Measurements from ENCODE around the gene SOCS1.

Gene SOCS1

DNA sequence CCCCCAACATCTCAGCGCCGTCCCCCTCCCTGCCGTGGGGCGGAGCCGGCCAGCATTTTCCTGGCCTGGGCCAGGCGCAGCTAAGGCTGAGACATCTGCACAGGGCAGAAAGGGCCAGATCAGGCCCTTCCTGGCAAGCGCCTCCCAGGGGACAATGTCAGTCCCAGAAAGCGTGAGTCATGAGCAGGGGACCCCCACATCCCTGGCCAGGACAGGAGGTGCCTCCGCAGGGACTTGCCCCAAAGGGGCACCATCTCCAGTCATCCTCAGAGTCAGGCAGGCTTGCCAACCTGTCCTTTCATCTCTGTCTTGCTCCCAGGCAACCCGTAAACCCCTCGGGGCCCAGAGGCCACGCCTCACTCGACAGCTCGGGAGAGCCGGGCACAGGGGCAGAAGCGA is 43.2 kb downstream of the SOCS1 start:
- no peak overlapping the region for H3K27ac ChIP-seq (ENCODE audit: low read depth, low read length)
- H3K27me3 ChIP-seq (ENCODE audit: control insufficient read depth in 5 of 5, insufficient read depth in 4 of 5, low read length in 5 of 5) = peaks cover 0 to 30% (median 14%) of the 10 kb centered on the region in 5 donors
- H3K9me3 ChIP-seq (ENCODE audit: control insufficient read depth in 5 of 5, low read length in 5 of 5) = peaks cover 8 to 20% (median 12%) of the 10 kb centered on the region in 5 donors

GRCh38 chr16:11211977-11212797 is 43.8 kb downstream of the SOCS1 start:
- no peak overlapping the region for H3K9ac ChIP-seq (ENCODE audit: low read length in 5 of 5)
- H3K9me3 ChIP-seq (ENCODE audit: control insufficient read depth in 5 of 5, low read length in 5 of 5) = peaks cover 6 to 22% (median 18%) of the 10 kb centered on the region in 5 donors
- no peaks in the 10 kb centered on the region for H3K36me3 ChIP-seq (ENCODE audit: control insufficient read depth in 5 of 5, insufficient read depth in 5 of 5, low read length in 5 of 5)
- H3K27ac ChIP-seq (ENCODE audit: low read depth, low read length) = no peak overlapping the region
- peaks cover 0 to 30% (median 14%) of the 10 kb centered on the region in 5 donors for H3K27me3 ChIP-seq (ENCODE audit: control insufficient read depth in 5 of 5, insufficient read depth in 4 of 5, low read length in 5 of 5)
- no peak overlapping the region for H3K4me3 ChIP-seq (ENCODE audit: low read depth in 1 of 5, low read length in 5 of 5)
- H3K4me1 ChIP-seq (ENCODE audit: control insufficient read depth in 5 of 5, insufficient read depth in 5 of 5, low read length in 5 of 5) = peaks cover 0 to 17% (median 5%) of the 10 kb centered on the region in 5 donors

More for the DNA sequence above, 43.2 kb downstream of the SOCS1 start:
- Histone ChIP-seq H3K4me3 (ENCODE audit: low read depth in 1 of 5, low read length in 5 of 5) (no peak overlapping the region), H3K4me1 (ENCODE audit: control insufficient read depth in 5 of 5, insufficient read depth in 5 of 5, low read length in 5 of 5) (peaks cover 0 to 17% (median 5%) of the 10 kb centered on the region in 5 donors), H3K36me3 (ENCODE audit: control insufficient read depth in 5 of 5, insufficient read depth in 5 of 5, low read length in 5 of 5) (no peaks in the 10 kb centered on the region), H3K9ac (ENCODE audit: low read length in 5 of 5) (no peak overlapping the region)

GRCh38 chr16:11211061-11211976 is 44.7 kb downstream of the SOCS1 start:
- Histone ChIP-seq H3K4me3 (ENCODE audit: low read depth in 1 of 5, low read length in 5 of 5) (no peak overlapping the region), H3K27ac (ENCODE audit: low read depth, low read length) (no peak overlapping the region), H3K27me3 (ENCODE audit: control insufficient read depth in 5 of 5, insufficient read depth in 4 of 5, low read length in 5 of 5) (peaks cover 0 to 30% (median 14%) of the 10 kb centered on the region in 5 donors), H3K4me1 (ENCODE audit: control insufficient read depth in 5 of 5, insufficient read depth in 5 of 5, low read length in 5 of 5) (peaks cover under 1 to 21% (median 9%) of the 10 kb centered on the region in 5 donors), H3K36me3 (ENCODE audit: control insufficient read depth in 5 of 5, insufficient read depth in 5 of 5, low read length in 5 of 5) (no peaks in the 10 kb centered on the region), H3K9me3 (ENCODE audit: control insufficient read depth in 5 of 5, low read length in 5 of 5) (peaks cover 4 to 17% (median 14%) of the 10 kb centered on the region in 5 donors), H3K9ac (ENCODE audit: low read length in 5 of 5) (no peak overlapping the region)

GRCh38 chr16:11210260-11210659 is 45.7 kb downstream of the SOCS1 start:
- no peaks in the 10 kb centered on the region for H3K36me3 ChIP-seq (ENCODE audit: control insufficient read depth in 5 of 5, insufficient read depth in 5 of 5, low read length in 5 of 5)
- no peak overlapping the region for H3K9ac ChIP-seq (ENCODE audit: low read length in 5 of 5)
- no peak overlapping the region for H3K4me3 ChIP-seq (ENCODE audit: low read depth in 1 of 5, low read length in 5 of 5)
- H3K4me1 ChIP-seq (ENCODE audit: control insufficient read depth in 5 of 5, insufficient read depth in 5 of 5, low read length in 5 of 5) = peaks cover 2 to 31% (median 19%) of the 10 kb centered on the region in 5 donors
- peaks cover 0 to 8% (median 6%) of the 10 kb centered on the region in 5 donors for H3K9me3 ChIP-seq (ENCODE audit: control insufficient read depth in 5 of 5, low read length in 5 of 5)
- H3K27me3 ChIP-seq (ENCODE audit: control insufficient read depth in 5 of 5, insufficient read depth in 4 of 5, low read length in 5 of 5) = peaks cover 0 to 35% (median 16%) of the 10 kb centered on the region in 5 donors
- no peak overlapping the region for H3K27ac ChIP-seq (ENCODE audit: low read depth, low read length)

- Histone ChIP-seq H3K36me3 (ENCODE audit: control insufficient read depth in 5 of 5, insufficient read depth in 5 of 5, low read length in 5 of 5) (no peaks in the 10 kb centered on the region), H3K9me3 (ENCODE audit: control insufficient read depth in 5 of 5, low read length in 5 of 5) (peaks cover 0 to 8% (median 6%) of the 10 kb centered on the region in 5 donors), H3K27me3 (ENCODE audit: control insufficient read depth in 5 of 5, insufficient read depth in 4 of 5, low read length in 5 of 5) (peaks cover 0 to 37% (median 20%) of the 10 kb centered on the region in 5 donors), H3K4me3 (ENCODE audit: low read depth in 1 of 5, low read length in 5 of 5) (no peak overlapping the region), H3K27ac (ENCODE audit: low read depth, low read length) (no peak overlapping the region), H3K4me1 (ENCODE audit: control insufficient read depth in 5 of 5, insufficient read depth in 5 of 5, low read length in 5 of 5) (peaks cover 2 to 34% (median 21%) of the 10 kb centered on the region in 5 donors), H3K9ac (ENCODE audit: low read length in 5 of 5) (no peak overlapping the region)
Observed at GRCh38 chr16:11208916-11209665, 46.9 kb downstream of the SOCS1 start.

- Histone ChIP-seq H3K27ac (ENCODE audit: low read depth, low read length) (no peak overlapping the region), H3K36me3 (ENCODE audit: control insufficient read depth in 5 of 5, insufficient read depth in 5 of 5, low read length in 5 of 5) (no peaks in the 10 kb centered on the region), H3K4me3 (ENCODE audit: low read depth in 1 of 5, low read length in 5 of 5) (no peak overlapping the region), H3K9me3 (ENCODE audit: control insufficient read depth in 5 of 5, low read length in 5 of 5) (peaks cover 0 to 8% (median 6%) of the 10 kb centered on the region in 5 donors), H3K4me1 (ENCODE audit: control insufficient read depth in 5 of 5, insufficient read depth in 5 of 5, low read length in 5 of 5) (peaks cover 2 to 27% (median 18%) of the 10 kb centered on the region in 5 donors), H3K9ac (ENCODE audit: low read length in 5 of 5) (no peak overlapping the region), H3K27me3 (ENCODE audit: control insufficient read depth in 5 of 5, insufficient read depth in 4 of 5, low read length in 5 of 5) (peaks cover 0 to 37% (median 16%) of the 10 kb centered on the region in 5 donors)
Observed at GRCh38 chr16:11207646-11208045, 48.4 kb downstream of the SOCS1 start.

- H3K9ac ChIP-seq (ENCODE audit: low read length in 5 of 5) = no peak overlapping the region
- H3K4me1 ChIP-seq (ENCODE audit: control insufficient read depth in 5 of 5, insufficient read depth in 5 of 5, low read length in 5 of 5) = peaks cover 2 to 17% (median 8%) of the 10 kb centered on the region in 5 donors
- H3K27ac ChIP-seq (ENCODE audit: low read depth, low read length) = no peak overlapping the region
- no peak overlapping the region for H3K4me3 ChIP-seq (ENCODE audit: low read depth in 1 of 5, low read length in 5 of 5)
- H3K36me3 ChIP-seq (ENCODE audit: control insufficient read depth in 5 of 5, insufficient read depth in 5 of 5, low read length in 5 of 5) = no peaks in the 10 kb centered on the region
- H3K9me3 ChIP-seq (ENCODE audit: control insufficient read depth in 5 of 5, low read length in 5 of 5) = peaks cover 0 to 8% (median 6%) of the 10 kb centered on the region in 5 donors
- peaks cover 0 to 26% (median 9%) of the 10 kb centered on the region in 5 donors for H3K27me3 ChIP-seq (ENCODE audit: control insufficient read depth in 5 of 5, insufficient read depth in 4 of 5, low read length in 5 of 5)
Observed at GRCh38 chr16:11205754-11206581, 50.0 kb downstream of the SOCS1 start.

DNA sequence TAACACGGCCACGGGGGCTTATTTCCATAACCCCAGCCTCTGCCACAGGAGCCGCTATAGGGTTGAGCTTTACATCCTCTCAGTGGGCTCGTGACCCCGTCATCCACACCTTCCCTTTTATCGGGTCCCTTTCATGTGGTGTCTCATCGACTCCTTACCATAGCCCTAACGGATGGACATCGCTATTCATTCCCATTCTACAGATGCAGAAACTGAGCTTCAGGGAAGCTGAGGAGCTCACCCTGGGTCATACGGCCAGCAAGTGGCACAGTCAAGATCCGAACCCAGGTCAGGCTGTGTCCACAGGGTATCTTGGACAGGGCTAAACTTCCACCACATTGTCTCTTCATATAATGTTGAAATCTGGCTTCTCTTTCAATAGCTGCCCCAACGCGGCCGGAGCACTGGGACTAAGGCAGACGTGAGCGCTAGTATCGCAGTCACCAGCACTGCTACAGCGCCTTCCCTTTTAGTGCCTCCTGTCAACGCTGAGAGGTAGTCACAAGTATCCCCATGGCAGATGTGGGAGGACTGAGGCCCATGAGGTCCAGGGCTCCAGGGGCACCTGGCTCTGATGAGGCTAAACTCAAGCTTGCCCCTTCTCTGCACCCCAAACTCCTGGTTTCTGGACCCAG is 50.8 kb downstream of the SOCS1 start:
- H3K4me1 ChIP-seq (ENCODE audit: control insufficient read depth in 5 of 5, insufficient read depth in 5 of 5, low read length in 5 of 5) = peaks cover 3 to 17% (median 8%) of the 10 kb centered on the region in 5 donors
- no peak overlapping the region for H3K9ac ChIP-seq (ENCODE audit: low read length in 5 of 5)
- H3K36me3 ChIP-seq (ENCODE audit: control insufficient read depth in 5 of 5, insufficient read depth in 5 of 5, low read length in 5 of 5) = no peaks in the 10 kb centered on the region
- no peak overlapping the region for H3K4me3 ChIP-seq (ENCODE audit: low read depth in 1 of 5, low read length in 5 of 5)
- H3K27me3 ChIP-seq (ENCODE audit: control insufficient read depth in 5 of 5, insufficient read depth in 4 of 5, low read length in 5 of 5) = peaks cover 0 to 26% (median 7%) of the 10 kb centered on the region in 5 donors
- peaks cover 0 to 8% (median 6%) of the 10 kb centered on the region in 5 donors for H3K9me3 ChIP-seq (ENCODE audit: control insufficient read depth in 5 of 5, low read length in 5 of 5)
- no peak overlapping the region for H3K27ac ChIP-seq (ENCODE audit: low read depth, low read length)

Data from subcutaneous abdominal adipose tissue (tissue), 5 donors.